Measurements from ENCODE around the gene SMC2. TPM values are rescaled to one million over a fixed set of nuclear protein-coding genes. Genes with fewer than 3 reads are reported as not detected.

The SMC2 gene
- polyA plus RNA-seq, result 10 to 100 TPM in 1 of 3 donors, 1 to 10 TPM in 2; 1.2 to 23.8 (median 6.8) TPM

- Mint-ChIP-seq H3K27ac (peak within 1 kb of the TSS; percentile 98 to 100 (median 99)), H3K36me3 (no peaks in the 10 kb centered on the region), H3K9me3 (no peaks in the 10 kb centered on the region)
Observed at GRCh38 chr9:104093647-104094533, at the start of gene SMC2. Gene SMC2, plus strand, starts transcription at chr9:104094309. Its CDS starts 1,076 bp downstream, at chr9:104095385.

GRCh38 chr9:104068546-104068945 is 25.6 kb upstream of the SMC2 start:
- no peak overlapping the region for H3K27ac Mint-ChIP-seq
- peaks cover 0 to 6% (median 5%) of the 10 kb centered on the region in 3 donors for H3K27me3 Mint-ChIP-seq (ENCODE audit: low read depth in 3 of 3)
- H3K9me3 Mint-ChIP-seq, result no peaks in the 10 kb centered on the region
- DNase-seq, result no peak
- H3K4me1 Mint-ChIP-seq, result no peaks in the 10 kb centered on the region
- no peaks in the 10 kb centered on the region for H3K36me3 Mint-ChIP-seq
- no peak overlapping the region for H3K4me3 Mint-ChIP-seq

More at GRCh38 chr9:104093647-104094533, at the start of gene SMC2:
- H3K4me1 Mint-ChIP-seq, result peaks cover 27 to 58% of the 10 kb centered on the region in 2 donors
- H3K4me3 Mint-ChIP-seq, result peak within 1 kb of the TSS; percentile 98 to 100 (median 99)
- peaks cover 0 to 16% (median 9%) of the 10 kb centered on the region in 3 donors for H3K27me3 Mint-ChIP-seq (ENCODE audit: low read depth in 3 of 3)
- DNase-seq, result peak; percentile 93 to 95 (median 95)

DNA sequence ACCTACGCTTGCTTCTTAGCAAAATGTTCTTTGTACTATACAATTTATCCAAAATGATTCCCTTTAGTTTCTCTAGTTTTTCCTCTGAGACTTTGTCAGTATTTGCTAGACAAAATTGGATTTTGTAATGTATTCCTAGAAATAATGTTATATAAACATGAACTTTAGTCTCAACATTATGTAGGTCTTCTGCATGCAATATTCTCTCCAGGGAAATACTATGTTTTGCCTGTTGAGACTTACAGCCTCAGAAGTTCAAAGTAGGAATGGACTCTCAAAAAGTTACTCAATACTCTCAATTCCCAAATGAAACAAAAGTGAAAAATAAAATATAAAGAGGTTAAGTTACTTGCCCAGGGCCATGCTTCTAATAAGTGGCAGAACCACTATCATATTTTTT is 24.8 kb upstream of the SMC2 start:
- Mint-ChIP-seq H3K27me3 (ENCODE audit: low read depth in 3 of 3) (peaks cover 0 to 10% (median 5%) of the 10 kb centered on the region in 3 donors), H3K4me1 (no peaks in the 10 kb centered on the region), H3K4me3 (no peak overlapping the region), H3K9me3 (no peaks in the 10 kb centered on the region), H3K27ac (no peak overlapping the region), H3K36me3 (no peaks in the 10 kb centered on the region)
- no peak for DNase-seq

- no peak overlapping the region for H3K4me3 Mint-ChIP-seq
- H3K36me3 Mint-ChIP-seq, result no peaks in the 10 kb centered on the region
- H3K27ac Mint-ChIP-seq, result no peak overlapping the region
- no peak for DNase-seq
- H3K4me1 Mint-ChIP-seq, result no peaks in the 10 kb centered on the region
- H3K27me3 Mint-ChIP-seq (ENCODE audit: low read depth in 3 of 3), result peaks cover 4 to 22% (median 5%) of the 10 kb centered on the region in 3 donors
- H3K9me3 Mint-ChIP-seq, result peaks cover 0 to 2% (median 0%) of the 10 kb centered on the region in 6 donors
Observed at GRCh38 chr9:104071589-104071988, 22.5 kb upstream of the SMC2 start.

DNA sequence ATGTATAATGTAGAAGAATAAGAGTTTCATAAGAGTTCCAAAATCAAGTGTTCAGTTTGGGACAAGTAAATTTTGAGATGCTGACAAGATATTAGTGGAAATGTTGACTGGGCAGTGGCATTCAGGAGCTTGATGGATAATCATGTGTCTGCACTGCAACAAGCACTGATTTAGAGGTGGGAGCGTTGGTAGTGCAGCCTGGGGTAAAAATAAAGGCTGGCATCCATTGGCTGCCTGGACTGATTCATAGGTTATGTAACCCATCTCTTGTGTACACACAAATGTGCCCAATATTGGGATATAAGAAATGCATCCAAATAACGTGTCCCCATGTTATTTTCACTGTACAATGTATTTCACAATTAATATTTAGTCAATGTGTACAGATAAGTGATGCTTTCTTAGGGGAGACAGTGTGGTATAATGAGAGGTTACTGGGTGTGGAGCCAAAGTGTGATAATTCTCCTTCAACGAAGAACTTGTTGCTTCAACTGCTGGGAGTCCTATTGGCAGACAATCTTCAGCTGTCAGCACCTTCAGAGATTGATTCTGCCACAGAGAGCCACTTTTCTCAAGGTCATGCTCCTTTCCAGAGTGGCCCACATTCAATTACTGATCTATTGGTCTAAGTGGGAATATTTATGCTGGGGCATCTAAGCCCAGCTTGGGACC is 20.9 kb upstream of the SMC2 start:
- H3K36me3 Mint-ChIP-seq, result no peaks in the 10 kb centered on the region
- H3K27ac Mint-ChIP-seq, result no peak overlapping the region
- H3K4me3 Mint-ChIP-seq, result no peak overlapping the region
- peaks cover 0 to 2% (median 0%) of the 10 kb centered on the region in 6 donors for H3K9me3 Mint-ChIP-seq
- no peaks in the 10 kb centered on the region for H3K4me1 Mint-ChIP-seq
- peaks cover 4 to 18% (median 6%) of the 10 kb centered on the region in 3 donors for H3K27me3 Mint-ChIP-seq (ENCODE audit: low read depth in 3 of 3)
- DNase-seq, result no peak

DNA sequence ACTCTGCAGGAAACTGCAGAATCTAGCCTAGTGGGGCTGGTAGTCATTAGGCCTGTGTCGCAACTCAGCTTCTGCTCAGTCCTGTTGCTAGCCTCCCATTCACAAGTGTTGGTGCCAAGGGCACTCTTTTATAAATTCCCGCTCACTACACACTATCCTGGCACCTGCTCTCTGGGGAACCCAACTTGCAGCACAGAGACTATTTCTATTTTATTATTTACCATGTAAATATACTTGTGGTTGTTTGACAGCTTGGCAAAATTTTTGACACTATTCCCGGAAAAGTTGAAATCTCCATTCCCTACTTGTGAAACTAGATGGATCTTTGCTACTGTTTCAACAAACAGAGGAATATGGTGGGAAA is 20.4 kb upstream of the SMC2 start:
- Mint-ChIP-seq H3K27ac (no peak overlapping the region), H3K36me3 (no peaks in the 10 kb centered on the region), H3K9me3 (peaks cover 0 to 2% (median 0%) of the 10 kb centered on the region in 6 donors), H3K27me3 (ENCODE audit: low read depth in 3 of 3) (peaks cover 4 to 18% (median 6%) of the 10 kb centered on the region in 3 donors), H3K4me3 (no peak overlapping the region), H3K4me1 (no peaks in the 10 kb centered on the region)
- no peak for DNase-seq

DNA sequence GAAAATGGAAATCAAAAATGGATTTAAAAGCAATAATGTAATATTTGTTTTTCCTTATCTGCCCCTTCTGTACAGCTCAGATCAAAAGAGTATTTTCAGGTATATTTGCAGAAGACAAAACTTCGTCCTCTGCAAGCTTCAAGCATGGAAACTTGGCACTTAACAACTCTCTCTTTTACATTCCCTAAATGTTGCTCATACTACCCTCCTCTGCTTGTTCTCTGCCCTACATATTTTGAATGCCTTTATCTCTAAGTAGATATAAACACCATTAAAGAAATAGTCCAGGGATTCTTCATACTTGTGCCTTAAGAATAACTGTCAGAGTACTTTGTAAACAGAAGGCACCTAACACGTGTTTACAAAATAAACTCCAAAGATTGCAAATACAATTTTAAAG is 19.2 kb upstream of the SMC2 start:
- H3K4me3 Mint-ChIP-seq, result no peak overlapping the region
- H3K27ac Mint-ChIP-seq, result no peak overlapping the region
- H3K9me3 Mint-ChIP-seq, result peaks cover 0 to 5% (median 0%) of the 10 kb centered on the region in 6 donors
- no peaks in the 10 kb centered on the region for H3K36me3 Mint-ChIP-seq
- peaks cover 4 to 18% (median 12%) of the 10 kb centered on the region in 3 donors for H3K27me3 Mint-ChIP-seq (ENCODE audit: low read depth in 3 of 3)
- DNase-seq, result no peak
- no peaks in the 10 kb centered on the region for H3K4me1 Mint-ChIP-seq

GRCh38 chr9:104075801-104076753 is 18.0 kb upstream of the SMC2 start:
- Mint-ChIP-seq H3K4me1 (no peaks in the 10 kb centered on the region), H3K9me3 (peaks cover 0 to 5% (median 2%) of the 10 kb centered on the region in 6 donors), H3K4me3 (no peak overlapping the region), H3K36me3 (peaks cover 0 to 1% (median 0%) of the 10 kb centered on the region in 3 donors), H3K27ac (no peak overlapping the region), H3K27me3 (ENCODE audit: low read depth in 3 of 3) (peaks cover 4 to 18% (median 12%) of the 10 kb centered on the region in 3 donors)
- no peak for DNase-seq

- no peak for DNase-seq
- no peak overlapping the region for H3K27ac Mint-ChIP-seq
- H3K4me3 Mint-ChIP-seq, result no peak overlapping the region
- H3K4me1 Mint-ChIP-seq, result no peaks in the 10 kb centered on the region
- peaks cover 0 to 4% (median 0%) of the 10 kb centered on the region in 3 donors for H3K36me3 Mint-ChIP-seq
- H3K9me3 Mint-ChIP-seq, result peaks cover 0 to 9% (median 4%) of the 10 kb centered on the region in 6 donors
- peaks cover 4 to 25% (median 8%) of the 10 kb centered on the region in 3 donors for H3K27me3 Mint-ChIP-seq (ENCODE audit: low read depth in 3 of 3)
Observed at GRCh38 chr9:104078596-104078995, 15.5 kb upstream of the SMC2 start.

GRCh38 chr9:104080983-104081382 is 13.1 kb upstream of the SMC2 start:
- H3K36me3 Mint-ChIP-seq, result peaks cover 0 to 4% (median 0%) of the 10 kb centered on the region in 3 donors
- peaks cover 2 to 14% (median 8%) of the 10 kb centered on the region in 3 donors for H3K27me3 Mint-ChIP-seq (ENCODE audit: low read depth in 3 of 3)
- no peaks in the 10 kb centered on the region for H3K4me1 Mint-ChIP-seq
- no peak overlapping the region for H3K4me3 Mint-ChIP-seq
- peaks cover 0 to 9% (median 3%) of the 10 kb centered on the region in 6 donors for H3K9me3 Mint-ChIP-seq
- H3K27ac Mint-ChIP-seq, result no peak overlapping the region
- DNase-seq, result no peak

- H3K27ac Mint-ChIP-seq, result no peak overlapping the region
- no peaks in the 10 kb centered on the region for H3K4me1 Mint-ChIP-seq
- H3K27me3 Mint-ChIP-seq (ENCODE audit: low read depth in 3 of 3), result peaks cover 0 to 9% (median 7%) of the 10 kb centered on the region in 3 donors
- peaks cover 0 to 9% (median 3%) of the 10 kb centered on the region in 6 donors for H3K9me3 Mint-ChIP-seq
- H3K4me3 Mint-ChIP-seq, result no peak overlapping the region
- H3K36me3 Mint-ChIP-seq, result peaks cover 0 to 4% (median 0%) of the 10 kb centered on the region in 3 donors
- DNase-seq, result no peak
Observed at GRCh38 chr9:104082168-104082567, 11.9 kb upstream of the SMC2 start.

- no peak for DNase-seq
- H3K27me3 Mint-ChIP-seq (ENCODE audit: low read depth in 3 of 3), result peaks cover 0 to 13% (median 11%) of the 10 kb centered on the region in 3 donors
Observed at GRCh38 chr9:104085525-104085924, 8.6 kb upstream of the SMC2 start.

DNA sequence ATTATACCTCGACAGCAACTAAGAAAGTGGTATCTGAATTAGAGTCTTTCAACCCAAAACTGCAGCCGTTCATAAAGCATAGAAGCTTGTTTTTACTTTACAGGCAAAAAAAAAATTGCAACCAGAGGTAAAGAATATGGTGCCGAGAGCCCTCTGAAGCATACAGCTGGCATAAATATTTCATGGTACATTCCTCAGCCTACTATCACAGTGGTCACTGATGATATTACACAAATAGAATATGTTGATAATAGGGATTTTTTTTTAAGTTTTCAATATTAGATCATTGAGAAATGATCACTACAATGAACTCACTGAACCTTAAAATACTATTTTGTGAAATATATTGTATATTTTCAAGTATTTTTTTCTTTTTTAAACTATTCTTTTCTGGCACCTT is 6.2 kb upstream of the SMC2 start:
- H3K27ac Mint-ChIP-seq, result no peak overlapping the region
- DNase-seq, result no peak
- H3K4me3 Mint-ChIP-seq, result no peak overlapping the region
- H3K9me3 Mint-ChIP-seq, result no peaks in the 10 kb centered on the region
- H3K4me1 Mint-ChIP-seq, result peaks cover under 1 to 17% of the 10 kb centered on the region in 2 donors
- no peaks in the 10 kb centered on the region for H3K36me3 Mint-ChIP-seq
- H3K27me3 Mint-ChIP-seq (ENCODE audit: low read depth in 3 of 3), result peaks cover 0 to 9% (median 6%) of the 10 kb centered on the region in 3 donors

More at GRCh38 chr9:104085525-104085924, 8.6 kb upstream of the SMC2 start:
- Mint-ChIP-seq H3K4me3 (no peak overlapping the region), H3K36me3 (peaks cover 0 to 4% (median 0%) of the 10 kb centered on the region in 3 donors), H3K4me1 (no peaks in the 10 kb centered on the region), H3K27ac (no peak overlapping the region), H3K9me3 (peaks cover 0 to 9% (median 0%) of the 10 kb centered on the region in 6 donors)
